Measurements from ENCODE around the gene GASK1B.

Gene GASK1B

GRCh38 chr4:158146736-158147135, 26.1 kb downstream of the GASK1B start:
- no peak for DNase-seq (ENCODE audit: low spot score)

DNA sequence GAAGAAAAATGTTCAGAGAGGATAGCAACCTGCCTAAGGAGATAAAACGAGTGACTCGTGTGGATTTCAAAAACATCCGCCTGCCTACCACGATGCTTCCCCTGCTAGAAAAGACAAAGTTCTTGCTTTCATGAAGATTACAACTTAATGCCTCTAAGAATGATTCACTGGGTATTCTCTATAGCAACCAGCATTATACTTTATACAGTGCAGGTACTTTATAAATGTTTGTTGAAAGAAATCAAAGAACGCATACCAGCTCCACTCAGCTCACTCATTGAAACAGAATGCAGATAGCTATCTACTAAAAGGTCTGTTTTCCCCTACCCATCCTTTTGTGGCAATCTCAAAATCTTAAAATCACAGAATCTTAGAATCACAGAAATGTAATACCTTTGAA, 33.7 kb downstream of the GASK1B start:
- DNase-seq (ENCODE audit: low spot score): no peak

- no peak for DNase-seq (ENCODE audit: low spot score)
These were observed 38.6 kb downstream of the GASK1B start for GRCh38 chr4:158134222-158134621.

- DNase-seq (ENCODE audit: low spot score): no peak
These were observed 39.3 kb downstream of the GASK1B start for GRCh38 chr4:158133551-158133950.

- DNase-seq (ENCODE audit: low spot score): peak; percentile 65
These were observed 41.8 kb downstream of the GASK1B start for GRCh38 chr4:158131027-158131426.

- DNase-seq (ENCODE audit: low spot score): no peak
These were observed 42.6 kb downstream of the GASK1B start for GRCh38 chr4:158130204-158130603.

- peak; percentile 13 for DNase-seq (ENCODE audit: low spot score)
These were observed 43.1 kb downstream of the GASK1B start for GRCh38 chr4:158129694-158130093.

DNA sequence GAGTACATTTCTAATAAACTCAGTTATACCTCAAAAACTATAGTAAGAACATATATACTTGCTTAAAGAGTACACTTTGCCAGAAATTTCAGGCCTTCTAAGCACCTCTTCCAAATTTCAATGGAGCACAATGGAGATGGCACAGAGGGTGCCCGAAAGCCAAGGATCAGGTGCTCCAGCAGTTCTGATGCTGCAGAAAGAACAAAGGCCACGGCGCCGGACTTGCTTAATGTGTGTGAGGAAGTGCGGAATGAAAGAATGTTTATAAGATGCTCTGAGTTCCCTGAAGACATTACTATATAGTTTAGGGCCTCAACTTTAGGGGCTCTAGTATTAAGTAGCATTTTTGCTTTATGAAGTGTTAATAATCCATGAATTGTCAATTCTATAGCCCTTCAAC, 44.3 kb downstream of the GASK1B start:
- no peak for DNase-seq (ENCODE audit: low spot score)

GRCh38 chr4:158125310-158125709, 47.5 kb downstream of the GASK1B start:
- DNase-seq (ENCODE audit: low spot score): no peak
